Gastrocnemius medialis (tissue), 4 donors: ENCODE data around the gene NEK6.

Source experiments
- CTCF ChIP-seq, 5 experiments: fragments of 450-650 bp in 3 of 5; fragments of 200-600 bp in 2 of 5; sonication (generic) in 2 of 5; IDR thresholded peaks in 4 of 5; conservative IDR thresholded peaks in 1 of 5; 1 replicate in 4 of 5; 2 replicates in 1 of 5; pipeline ENCODE4 v1.5.1; 2016 to 2019; ENCODE audit warnings: antibody characterized with exemption in 5 of 5, mild to moderate bottlenecking in 3 of 5, moderate library complexity in 3 of 5
- POLR2A ChIP-seq, 2 donors: fragments of 450-650 bp; IDR thresholded peaks; one replicate each; pipeline ENCODE4 v1.6.1; 2017; ENCODE audit warnings: antibody characterized with exemption in 2 of 2, mild to moderate bottlenecking in 2 of 2, moderate library complexity in 2 of 2

GRCh38 chr9:124355941-124356744 is 98.4 kb downstream of the NEK6 start:
- TF ChIP-seq POLR2A (IDR thresholded peaks at IDR 0.05) (no peak), CTCF (IDR thresholded peaks at IDR 0.05 in 4 of 5, conservative IDR thresholded peaks at IDR 0.05 in 1 of 5) (no peak)
